HepG2 (cell line): Measurements from ENCODE around the gene SLC7A10. TPM values are rescaled to one million over a fixed set of nuclear protein-coding genes. Genes with fewer than 3 reads are reported as not detected.

Source experiments
- ATAC-seq: fragments of 200-7000 bp; cut with Tn5 transposase; 3 replicates; pipeline ENCODE4 v1.9.1; 2020; ENCODE audit warnings: mild to moderate bottlenecking, moderate library complexity
- BruUV-seq: library from RNA; stranded (reverse); fragments of 400-500 nt; replicated peaks from 2 replicates; lab custom pipeline; 2021; lab: Mats Ljungman, UMichigan
- CTCF ChIA-PET: fragments of 300-600 bp; formaldehyde crosslinking; extraction: SDS; loops from one replicate; lab custom pipeline; 2021; ENCODE audit warnings: low total read pairs, inconsistent platforms, low intra/inter-chr PET ratio; lab: Yijun Ruan, JAX
- POLR2A ChIA-PET: fragments of 350-600 bp; sonication (Branson Sonifier 250); formaldehyde crosslinking; loops from one replicate; lab custom pipeline; 2020; ENCODE audit warnings: antibody characterized with exemption, inconsistent platforms; lab: Yijun Ruan, JAX
- DNase-seq: peaks from one replicate; pipeline ENCODE4 v3.0.0-alpha.2; 2015; ENCODE audit warnings: low spot score
- FAIRE-seq: peaks from 3 replicates; lab custom pipeline; 2011; peaks lifted over from hg19 to GRCh38; lab: Jason Lieb, UNC
- H2AFZ ChIP-seq: one replicate; pipeline ENCODE4 v1.6.1; 2011; ENCODE audit warnings: low read length, inconsistent platforms
- H3K27ac ChIP-seq: fragments of 300-600 bp; 3 replicates; pipeline ENCODE4 v1.8.0; 2011; ENCODE audit warnings: mixed run types, mild to moderate bottlenecking, mixed read lengths, low read length, inconsistent platforms; ENCODE audit not compliant: insufficient read depth; ENCODE audit errors: extremely low read length
- H3K27me3 ChIP-seq, 2 experiments: fragments of 200-600 bp in 1 of 2; 2 replicates in 1 of 2; 3 replicates in 1 of 2; pipeline versions ENCODE4 v1.6.0 to v1.8.0; 2011; ENCODE audit warnings: low read length in 2 of 2, mild to moderate bottlenecking in 2 of 2, moderate library complexity in 2 of 2, inconsistent platforms in 1 of 2; ENCODE audit not compliant: insufficient read depth in 2 of 2, control insufficient read depth in 1 of 2
- H3K36me3 ChIP-seq, 2 experiments: fragments of 200-600 bp in 1 of 2; replicated peaks in 1 of 2; 2 replicates in 1 of 2; 3 replicates in 1 of 2; pipeline versions ENCODE4 v1.5.1 to v1.8.0; 2011; ENCODE audit warnings: low read length in 2 of 2, inconsistent platforms in 1 of 2; ENCODE audit not compliant: insufficient read depth in 2 of 2, control insufficient read depth in 1 of 2
- H3K4me1 ChIP-seq: 2 replicates; pipeline ENCODE4 v1.5.1; 2012; ENCODE audit warnings: low read length, inconsistent platforms; ENCODE audit not compliant: insufficient read depth
- H3K4me2 ChIP-seq: 2 replicates; pipeline ENCODE4 v1.6.0; 2011; ENCODE audit warnings: low read depth, low read length, inconsistent platforms
- H3K4me3 ChIP-seq, 3 experiments: fragments of 200-600 bp in 1 of 3; sonication (generic), shearing (Covaris generic) in 1 of 3; replicated peaks in 1 of 3; 2 replicates each; pipeline ENCODE4 v1.5.1; 2011 to 2016; ENCODE audit warnings: low read length in 3 of 3, inconsistent platforms in 2 of 3, low read depth in 2 of 3, mild to moderate bottlenecking in 2 of 3, control low read depth in 1 of 3, mixed read lengths in 1 of 3; ENCODE audit not compliant: insufficient read depth in 1 of 3
- H3K79me2 ChIP-seq: one replicate; pipeline ENCODE4 v1.6.1; 2011; ENCODE audit warnings: low read length, inconsistent platforms; ENCODE audit not compliant: insufficient read depth
- H3K9ac ChIP-seq: 2 replicates; pipeline ENCODE4 v1.6.0; 2011; ENCODE audit warnings: mild to moderate bottlenecking, low read depth, low read length, inconsistent platforms; ENCODE audit not compliant: insufficient read depth
- H3K9me3 ChIP-seq: 2 replicates; pipeline ENCODE4 v1.5.1; 2012; ENCODE audit warnings: mild to moderate bottlenecking, low read length
- H4K20me1 ChIP-seq: 2 replicates; pipeline ENCODE4 v1.6.0; 2011; ENCODE audit warnings: inconsistent platforms, mild to moderate bottlenecking, low read length, moderate library complexity; ENCODE audit not compliant: insufficient read depth
- AGO2 ChIP-seq: fragments of 200-400 bp; formaldehyde crosslinking; optimal IDR thresholded peaks from 2 replicates; pipeline ENCODE3; 2017; ENCODE audit warnings: mild to moderate bottlenecking, low read depth, low read length, moderate library complexity
- ARID4A ChIP-seq: sonication (generic); formaldehyde crosslinking; IDR thresholded peaks from 2 replicates; pipeline ENCODE4 v1.5.0; 2020; ENCODE audit warnings: mild to moderate bottlenecking, missing genetic modification reagents, borderline replicate concordance
- ATF7-NPFF ChIP-seq: sonication (generic); formaldehyde crosslinking; IDR thresholded peaks from 2 replicates; pipeline ENCODE4 v1.8.1; 2023; ENCODE audit warnings: mild to moderate bottlenecking, low read depth, missing genetic modification reagents, moderate library complexity
- HNF1B ChIP-seq: sonication (generic); formaldehyde crosslinking; IDR thresholded peaks from 2 replicates; pipeline ENCODE4 v1.5.1; 2020; ENCODE audit warnings: mild to moderate bottlenecking, moderate library complexity, missing genetic modification reagents
- NR2F2 ChIP-seq: IDR thresholded peaks from 2 replicates; pipeline ENCODE4 v1.6.1; 2012; ENCODE audit warnings: low read depth, inconsistent platforms, borderline replicate concordance
- ONECUT2 ChIP-seq: sonication (generic); formaldehyde crosslinking; IDR thresholded peaks from 2 replicates; pipeline ENCODE4 v1.4.0; 2020; ENCODE audit warnings: missing genetic modification reagents
- RFX5 ChIP-seq: IDR thresholded peaks from 2 replicates; pipeline ENCODE4 v1.6.1; 2011; ENCODE audit warnings: low read depth, low read length, improper control_type of control experiment
- ZFP62 ChIP-seq: sonication (generic); formaldehyde crosslinking; IDR thresholded peaks from 2 replicates; pipeline ENCODE4 v1.4.0; 2020; ENCODE audit warnings: missing genetic modification reagents
- ZKSCAN1 ChIP-seq: fragments of 150-350 bp; IDR thresholded peaks from 2 replicates; pipeline ENCODE4 v1.6.1; 2014; ENCODE audit warnings: low read length
- ZMYM4 ChIP-seq: sonication (generic); formaldehyde crosslinking; IDR thresholded peaks from 2 replicates; pipeline ENCODE4 v1.8.1; 2023; ENCODE audit warnings: mild to moderate bottlenecking, missing genetic modification reagents
- ZNF251 ChIP-seq: sonication (generic); formaldehyde crosslinking; IDR thresholded peaks from 2 replicates; pipeline ENCODE4 v1.9.0; 2021; ENCODE audit warnings: mild to moderate bottlenecking, missing genetic modification reagents
- ZNF414 ChIP-seq: sonication (generic); formaldehyde crosslinking; IDR thresholded peaks from 2 replicates; pipeline ENCODE4 v1.5.0; 2020; ENCODE audit warnings: missing genetic modification reagents
- WGBS: methylation state at CpG from one replicate; pipeline ENCODE4 v1.1.6; 2017; ENCODE audit warnings: low lambda C conversion rate; 5-methylcytosine and 5-hydroxymethylcytosine counted together
- in situ Hi-C: cut with HindIII; loops from 2 replicates; pipeline ENCODE4 v1.10.0; 2017; ENCODE audit warnings: low pct_unique_long_range_greater_than_20kb; ENCODE audit not compliant: extremely low pct_ligation_motif_present
- intact Hi-C: fragments of 100-400 bp; cut with micrococcal nuclease; formaldehyde crosslinking; loops from one replicate; pipeline ENCODE4 v1.10.0; 2022; ENCODE audit not compliant: unreplicated experiment
- polyA plus RNA-seq, 8 experiments: library from polyadenylated mRNA; depleted of rRNA in 3 of 8; stranded (reverse) in 7 of 8; unstranded in 1 of 8; fragments of >200 nt; fragmentation: Illumina TruSeq in 4 of 8; extraction: Trizol in 4 of 8; gene quantifications; 2 replicates each; pipeline versions ENCODE4 v1.2.1 to v1.2.3, GENCODE V29; 2011 to 2016; ENCODE audit warnings: low read depth in 4 of 8, missing spikeins in 1 of 8, mixed read lengths in 1 of 8; ENCODE audit not compliant: insufficient read depth in 1 of 8
- total RNA-seq, 5 experiments: library from RNA; depleted of rRNA; stranded (reverse); fragments of >200 nt; fragmentation: Illumina TruSeq; extraction: Trizol; gene quantifications; 2 replicates each; pipeline ENCODE4 v1.2.3, GENCODE V29; 2016; ENCODE audit warnings: low read depth in 1 of 5

The SLC7A10 gene
- total and polyA plus RNA-seq, 2 of the 13 experiments (the other 11 are each of a cell fraction or from before 2014, with no cell fraction given): 1.1 to 2.2 TPM

- no peak for TF ChIP-seq AGO2
- TF ChIP-seq ZNF414 (CRISPR knock-in tag): no peak
- TF ChIP-seq ZFP62 (CRISPR knock-in tag): no peak
- TF ChIP-seq ZMYM4: no peak
These were observed 53.7 kb downstream of the SLC7A10 start (continued) for GRCh38 chr19:33171916-33172359.

GRCh38 chr19:33171222-33171795 lies 54.3 kb downstream of the SLC7A10 start:
- peaks cover 7% of the 10 kb centered on the region for H3K79me2 ChIP-seq
- H3K36me3 ChIP-seq: no peaks in the 10 kb centered on the region
- intact Hi-C loops: no loop called here
- no peak overlapping the region for H3K9ac ChIP-seq
- ATAC-seq (no peak), DNase-seq (no peak), FAIRE-seq (no peak)
- peaks cover 49% of the 10 kb centered on the region for H3K4me1 ChIP-seq
- H3K4me2 ChIP-seq: no peak overlapping the region
- H2AFZ ChIP-seq: no peak overlapping the region
- no TSS peak for BruUV-seq
- 100% methylated on average over 1 of the region's 1 CpG for whole genome bisulfite sequencing
- ChIA-PET CTCF (no interaction called here), POLR2A (no interaction called here)
- no peaks in the 10 kb centered on the region for H4K20me1 ChIP-seq
- no peak overlapping the region for H3K27ac ChIP-seq
- H3K4me3 ChIP-seq: no peak overlapping the region
- H3K9me3 ChIP-seq: peaks cover 8% of the 10 kb centered on the region
- TF ChIP-seq RFX5 (no peak), HNF1B (no peak), ARID4A (CRISPR knock-in tag) (no peak), ZKSCAN1 (no peak), ATF7-NPFF (CRISPR knock-in tag) (no peak), NR2F2 (no peak), ONECUT2 (CRISPR knock-in tag) (no peak), ZNF251 (CRISPR knock-in tag) (no peak)
- no peaks in the 10 kb centered on the region; a peak in 1 of 5 replicates for H3K27me3 ChIP-seq
- in situ Hi-C loops: no loop called here
